Measurements from ENCODE around the gene ERCC2.

Gene ERCC2

GRCh38 chr19:45302416-45302815 lies 68.0 kb downstream of the ERCC2 start:
- no peak for DNase-seq (ENCODE audit: low read depth)
- TF ChIP-seq CTCF (conservative IDR thresholded peaks at IDR 0.05; ENCODE audit: low read length), result no peak
- no peak overlapping the region for H3K4me3 ChIP-seq (ENCODE audit: low read length)

Measured in AG10803 (cell line).